ENCODE measurements around the gene CST7.
"Not testable (repeated sequence)": the region's sequence is repeated elsewhere in the genome, so short reads cannot be mapped to it uniquely, and the experiment has no call there.

CST7 gene

GRCh38 chr20:24929259-24929658 is 19.8 kb upstream of the CST7 start:
- H3K27ac ChIP-seq (ENCODE audit: low read depth, low read length), result not testable (repeated sequence)

GRCh38 chr20:24929867-24930723 is 19.0 kb upstream of the CST7 start:
- not testable (repeated sequence) for H3K9ac ChIP-seq (ENCODE audit: low read length in 5 of 5); H3K4me3 ChIP-seq (ENCODE audit: low read depth in 1 of 5, low read length in 5 of 5); H3K36me3 ChIP-seq (ENCODE audit: control insufficient read depth in 5 of 5, insufficient read depth in 5 of 5, low read length in 5 of 5); H3K9me3 ChIP-seq (ENCODE audit: control insufficient read depth in 5 of 5, low read length in 5 of 5); H3K27me3 ChIP-seq (ENCODE audit: control insufficient read depth in 5 of 5, insufficient read depth in 4 of 5, low read length in 5 of 5); H3K27ac ChIP-seq (ENCODE audit: low read depth, low read length)
- H3K4me1 ChIP-seq (ENCODE audit: control insufficient read depth in 5 of 5, insufficient read depth in 5 of 5, low read length in 5 of 5), result peaks cover 0 to 15% (median 8%) of the 10 kb centered on the region in 5 donors

More at GRCh38 chr20:24929259-24929658, 19.8 kb upstream of the CST7 start:
- H3K9ac ChIP-seq (ENCODE audit: low read length in 5 of 5); H3K4me3 ChIP-seq (ENCODE audit: low read depth in 1 of 5, low read length in 5 of 5); H3K9me3 ChIP-seq (ENCODE audit: control insufficient read depth in 5 of 5, low read length in 5 of 5); H3K36me3 ChIP-seq (ENCODE audit: control insufficient read depth in 5 of 5, insufficient read depth in 5 of 5, low read length in 5 of 5); H3K27me3 ChIP-seq (ENCODE audit: control insufficient read depth in 5 of 5, insufficient read depth in 4 of 5, low read length in 5 of 5): not testable (repeated sequence)
- peaks cover 0 to 15% (median 8%) of the 10 kb centered on the region in 5 donors for H3K4me1 ChIP-seq (ENCODE audit: control insufficient read depth in 5 of 5, insufficient read depth in 5 of 5, low read length in 5 of 5)

- peaks cover 0 to 15% (median 8%) of the 10 kb centered on the region in 5 donors for H3K4me1 ChIP-seq (ENCODE audit: control insufficient read depth in 5 of 5, insufficient read depth in 5 of 5, low read length in 5 of 5)
- H3K27ac ChIP-seq (ENCODE audit: low read depth, low read length); H3K4me3 ChIP-seq (ENCODE audit: low read depth in 1 of 5, low read length in 5 of 5); H3K27me3 ChIP-seq (ENCODE audit: control insufficient read depth in 5 of 5, insufficient read depth in 4 of 5, low read length in 5 of 5); H3K9me3 ChIP-seq (ENCODE audit: control insufficient read depth in 5 of 5, low read length in 5 of 5); H3K9ac ChIP-seq (ENCODE audit: low read length in 5 of 5); H3K36me3 ChIP-seq (ENCODE audit: control insufficient read depth in 5 of 5, insufficient read depth in 5 of 5, low read length in 5 of 5): not testable (repeated sequence)
These were observed 18.1 kb upstream of the CST7 start for GRCh38 chr20:24930724-24931688.

DNA sequence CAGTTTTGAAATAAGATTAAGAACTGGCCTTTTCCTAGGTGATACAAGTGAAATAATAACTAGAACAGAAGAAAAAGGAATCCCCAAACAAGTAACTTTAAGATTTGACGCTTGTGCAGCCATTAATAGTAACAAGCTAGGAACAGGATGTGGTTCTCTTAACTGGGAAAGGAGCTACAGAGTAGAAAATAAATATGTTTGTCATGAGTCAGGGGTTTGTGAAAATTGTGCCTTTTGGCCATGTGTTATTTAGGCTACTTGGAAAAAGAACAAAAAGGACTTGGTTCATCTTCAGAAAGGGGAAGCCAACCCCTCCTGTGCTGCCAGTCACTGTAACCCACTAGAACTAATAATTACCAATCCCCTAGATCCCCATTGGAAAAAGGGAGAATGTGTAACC is 17.2 kb upstream of the CST7 start:
- not testable (repeated sequence) for H3K4me3 ChIP-seq (ENCODE audit: low read depth in 1 of 5, low read length in 5 of 5); H3K27me3 ChIP-seq (ENCODE audit: control insufficient read depth in 5 of 5, insufficient read depth in 4 of 5, low read length in 5 of 5); H3K27ac ChIP-seq (ENCODE audit: low read depth, low read length)

DNA sequence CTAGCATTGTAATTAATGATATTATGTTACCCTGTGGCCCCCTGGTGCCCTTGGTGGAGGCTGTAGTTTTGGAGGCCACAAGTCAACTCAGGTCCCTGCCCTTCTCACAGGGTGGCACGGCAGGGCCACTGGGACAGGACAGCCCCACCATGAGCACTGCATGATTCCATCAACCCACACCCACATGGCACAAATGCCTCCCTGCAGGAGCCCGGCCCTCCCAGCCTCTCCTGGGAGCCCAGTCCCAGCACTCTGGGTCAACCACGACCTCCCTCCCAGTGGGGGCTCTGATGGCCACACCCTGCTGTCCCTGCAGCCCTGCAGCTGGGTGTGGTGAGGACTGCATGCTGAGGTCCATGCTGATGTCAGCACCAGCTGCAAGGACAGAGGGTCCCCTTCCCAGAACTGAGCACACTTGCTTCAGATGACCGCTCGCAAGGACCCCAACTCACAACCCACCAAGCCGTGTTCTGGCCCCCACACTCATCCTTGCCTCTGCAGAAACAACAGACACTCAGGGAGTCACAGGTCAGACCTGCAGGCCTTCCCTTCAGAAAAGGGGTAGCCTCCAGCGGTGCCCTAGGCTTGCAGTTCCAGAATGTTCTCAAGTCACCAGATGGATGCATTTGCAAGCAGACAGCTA is 15.7 kb upstream of the CST7 start:
- Histone ChIP-seq H3K27me3 (ENCODE audit: control insufficient read depth in 5 of 5, insufficient read depth in 4 of 5, low read length in 5 of 5) (no peaks in the 10 kb centered on the region), H3K36me3 (ENCODE audit: control insufficient read depth in 5 of 5, insufficient read depth in 5 of 5, low read length in 5 of 5) (no peaks in the 10 kb centered on the region), H3K4me1 (ENCODE audit: control insufficient read depth in 5 of 5, insufficient read depth in 5 of 5, low read length in 5 of 5) (peaks cover 0 to 15% (median 8%) of the 10 kb centered on the region in 5 donors), H3K9me3 (ENCODE audit: control insufficient read depth in 5 of 5, low read length in 5 of 5) (peaks cover 0 to 10% (median 0%) of the 10 kb centered on the region in 5 donors), H3K9ac (ENCODE audit: low read length in 5 of 5) (no peak overlapping the region), H3K4me3 (ENCODE audit: low read depth in 1 of 5, low read length in 5 of 5) (no peak overlapping the region), H3K27ac (ENCODE audit: low read depth, low read length) (no peak overlapping the region)

More for the DNA sequence above, 17.2 kb upstream of the CST7 start:
- not testable (repeated sequence) for H3K36me3 ChIP-seq (ENCODE audit: control insufficient read depth in 5 of 5, insufficient read depth in 5 of 5, low read length in 5 of 5); H3K9ac ChIP-seq (ENCODE audit: low read length in 5 of 5)
- peaks cover 0 to 15% (median 8%) of the 10 kb centered on the region in 5 donors for H3K4me1 ChIP-seq (ENCODE audit: control insufficient read depth in 5 of 5, insufficient read depth in 5 of 5, low read length in 5 of 5)
- peaks cover 0 to 10% (median 0%) of the 10 kb centered on the region in 5 donors for H3K9me3 ChIP-seq (ENCODE audit: control insufficient read depth in 5 of 5, low read length in 5 of 5)

- no peaks in the 10 kb centered on the region for H3K36me3 ChIP-seq (ENCODE audit: control insufficient read depth in 5 of 5, insufficient read depth in 5 of 5, low read length in 5 of 5)
- H3K4me3 ChIP-seq (ENCODE audit: low read depth in 1 of 5, low read length in 5 of 5), result no peak overlapping the region
- no peak overlapping the region for H3K27ac ChIP-seq (ENCODE audit: low read depth, low read length)
- no peaks in the 10 kb centered on the region for H3K27me3 ChIP-seq (ENCODE audit: control insufficient read depth in 5 of 5, insufficient read depth in 4 of 5, low read length in 5 of 5)
- no peak overlapping the region for H3K9ac ChIP-seq (ENCODE audit: low read length in 5 of 5)
- peaks cover 0 to 15% (median 8%) of the 10 kb centered on the region in 5 donors for H3K4me1 ChIP-seq (ENCODE audit: control insufficient read depth in 5 of 5, insufficient read depth in 5 of 5, low read length in 5 of 5)
- peaks cover 0 to 10% (median 0%) of the 10 kb centered on the region in 5 donors for H3K9me3 ChIP-seq (ENCODE audit: control insufficient read depth in 5 of 5, low read length in 5 of 5)
These were observed 14.9 kb upstream of the CST7 start for GRCh38 chr20:24934101-24934661.

GRCh38 chr20:24934716-24935115 is 14.4 kb upstream of the CST7 start:
- no peak overlapping the region for H3K9ac ChIP-seq (ENCODE audit: low read length in 5 of 5)
- no peaks in the 10 kb centered on the region for H3K27me3 ChIP-seq (ENCODE audit: control insufficient read depth in 5 of 5, insufficient read depth in 4 of 5, low read length in 5 of 5)
- H3K4me3 ChIP-seq (ENCODE audit: low read depth in 1 of 5, low read length in 5 of 5), result no peak overlapping the region
- no peak overlapping the region for H3K27ac ChIP-seq (ENCODE audit: low read depth, low read length)
- no peaks in the 10 kb centered on the region for H3K36me3 ChIP-seq (ENCODE audit: control insufficient read depth in 5 of 5, insufficient read depth in 5 of 5, low read length in 5 of 5)
- H3K9me3 ChIP-seq (ENCODE audit: control insufficient read depth in 5 of 5, low read length in 5 of 5), result peaks cover 0 to 10% (median 0%) of the 10 kb centered on the region in 5 donors
- H3K4me1 ChIP-seq (ENCODE audit: control insufficient read depth in 5 of 5, insufficient read depth in 5 of 5, low read length in 5 of 5), result peaks cover 0 to 15% (median 8%) of the 10 kb centered on the region in 5 donors

DNA sequence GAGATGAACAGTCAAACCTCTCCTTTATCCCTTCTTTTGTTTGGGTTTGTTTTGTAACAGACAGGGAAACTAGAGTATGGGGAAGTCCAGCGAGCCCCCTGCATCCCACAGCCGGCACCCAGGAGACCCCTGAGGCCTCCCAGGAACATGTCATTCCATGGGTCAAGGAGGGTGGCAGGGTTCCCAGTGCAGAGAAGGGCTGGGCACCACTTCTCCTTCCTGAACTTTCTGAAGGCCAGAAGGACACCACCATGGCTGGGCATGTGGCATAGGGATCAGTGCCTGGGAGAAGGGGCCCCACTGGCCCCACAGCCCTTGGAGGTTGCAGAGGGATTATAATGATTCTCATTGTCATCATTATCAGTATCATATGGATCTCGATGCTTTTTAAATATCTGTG is 13.9 kb upstream of the CST7 start:
- Histone ChIP-seq H3K9ac (ENCODE audit: low read length in 5 of 5) (no peak overlapping the region), H3K9me3 (ENCODE audit: control insufficient read depth in 5 of 5, low read length in 5 of 5) (peaks cover 0 to 10% (median 0%) of the 10 kb centered on the region in 5 donors), H3K36me3 (ENCODE audit: control insufficient read depth in 5 of 5, insufficient read depth in 5 of 5, low read length in 5 of 5) (no peaks in the 10 kb centered on the region), H3K4me3 (ENCODE audit: low read depth in 1 of 5, low read length in 5 of 5) (no peak overlapping the region), H3K27me3 (ENCODE audit: control insufficient read depth in 5 of 5, insufficient read depth in 4 of 5, low read length in 5 of 5) (no peaks in the 10 kb centered on the region), H3K27ac (ENCODE audit: low read depth, low read length) (no peak overlapping the region), H3K4me1 (ENCODE audit: control insufficient read depth in 5 of 5, insufficient read depth in 5 of 5, low read length in 5 of 5) (peaks cover 0 to 11% (median 8%) of the 10 kb centered on the region in 5 donors)

- H3K36me3 ChIP-seq (ENCODE audit: control insufficient read depth in 5 of 5, insufficient read depth in 5 of 5, low read length in 5 of 5), result no peaks in the 10 kb centered on the region
- peaks cover 0 to 10% (median 0%) of the 10 kb centered on the region in 5 donors for H3K9me3 ChIP-seq (ENCODE audit: control insufficient read depth in 5 of 5, low read length in 5 of 5)
- no peak overlapping the region for H3K27ac ChIP-seq (ENCODE audit: low read depth, low read length)
- peaks cover 0 to 6% (median 2%) of the 10 kb centered on the region in 5 donors for H3K4me1 ChIP-seq (ENCODE audit: control insufficient read depth in 5 of 5, insufficient read depth in 5 of 5, low read length in 5 of 5)
- no peaks in the 10 kb centered on the region for H3K27me3 ChIP-seq (ENCODE audit: control insufficient read depth in 5 of 5, insufficient read depth in 4 of 5, low read length in 5 of 5)
- H3K9ac ChIP-seq (ENCODE audit: low read length in 5 of 5), result no peak overlapping the region
- no peak overlapping the region for H3K4me3 ChIP-seq (ENCODE audit: low read depth in 1 of 5, low read length in 5 of 5)
These were observed 13.1 kb upstream of the CST7 start for GRCh38 chr20:24935766-24936525.

Data from subcutaneous abdominal adipose tissue (tissue), 5 donors.